DMS153 (cell line): ENCODE data around the gene ACP4.
"Not testable (repeated sequence)": the region's sequence is repeated elsewhere in the genome, so short reads cannot be mapped to it uniquely, and the experiment has no call there.

Source experiments
- DNase-seq: peaks from one replicate; lab custom pipeline; 2025; lab: John Stamatoyannopoulos, UW

Gene ACP4

DNA sequence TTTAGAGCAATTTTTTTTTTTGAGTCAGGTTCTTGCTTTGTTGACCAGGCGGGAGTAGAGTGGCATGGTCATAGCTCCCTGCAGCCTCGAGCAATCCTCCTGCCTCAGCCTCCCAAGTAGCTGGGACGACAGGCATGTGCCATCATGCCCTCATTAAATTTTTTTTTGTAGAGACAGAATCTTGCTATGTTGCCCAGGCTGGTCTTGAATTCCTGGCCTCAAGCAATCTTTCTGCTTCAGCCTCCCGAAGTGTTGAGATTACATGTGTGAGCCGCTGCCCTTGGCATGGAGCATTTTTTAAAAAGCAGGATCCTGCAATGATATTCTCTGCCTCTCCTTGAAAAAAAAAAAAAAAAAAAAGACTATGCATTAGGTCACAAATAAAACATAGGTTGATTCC is 14.1 kb upstream of the ACP4 start:
- no peak for DNase-seq

DNA sequence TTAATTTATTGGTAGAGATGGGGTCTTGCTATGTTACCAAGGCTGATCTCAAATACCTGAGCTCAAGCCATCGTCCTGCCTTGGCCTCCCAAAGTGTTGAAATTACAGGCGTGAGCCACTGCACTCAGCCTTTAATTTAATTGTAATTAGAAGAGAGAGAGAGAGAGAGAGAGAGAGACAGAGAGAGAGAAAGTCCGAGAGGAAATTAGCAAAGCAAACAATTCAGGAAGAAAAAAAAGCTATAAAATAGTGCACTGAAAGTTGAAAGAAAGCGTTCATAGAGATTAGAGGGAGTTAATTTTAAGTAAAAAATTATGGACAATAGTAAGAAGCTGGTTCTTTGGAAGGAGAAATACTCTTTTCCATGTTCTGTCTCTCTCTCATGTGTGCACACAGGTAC is 13.0 kb upstream of the ACP4 start:
- no peak for DNase-seq

DNA sequence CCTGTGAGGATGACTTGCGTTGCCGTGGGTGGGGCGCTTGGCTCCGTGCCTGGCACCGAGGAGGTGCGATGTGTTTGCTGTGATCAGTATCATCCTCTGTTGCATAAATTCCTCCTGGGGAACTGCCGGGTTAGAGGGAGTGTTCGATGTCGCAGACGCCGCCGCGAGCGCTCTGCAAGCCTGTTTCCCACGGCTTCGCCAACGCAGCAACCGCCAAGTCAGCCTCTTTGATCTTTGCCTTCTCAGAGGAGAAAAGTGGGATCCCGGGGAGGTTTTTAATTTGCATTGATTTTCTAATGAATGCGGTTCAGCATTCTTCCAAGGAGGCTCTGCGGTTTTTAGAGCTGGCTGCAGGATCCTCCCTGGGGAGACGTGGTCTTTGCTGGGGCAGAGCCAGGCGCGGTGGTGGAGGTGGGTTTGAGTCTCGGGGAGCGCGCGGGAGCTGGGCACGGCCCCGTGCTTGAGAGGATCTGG is 12.3 kb upstream of the ACP4 start:
- no peak for DNase-seq

DNA sequence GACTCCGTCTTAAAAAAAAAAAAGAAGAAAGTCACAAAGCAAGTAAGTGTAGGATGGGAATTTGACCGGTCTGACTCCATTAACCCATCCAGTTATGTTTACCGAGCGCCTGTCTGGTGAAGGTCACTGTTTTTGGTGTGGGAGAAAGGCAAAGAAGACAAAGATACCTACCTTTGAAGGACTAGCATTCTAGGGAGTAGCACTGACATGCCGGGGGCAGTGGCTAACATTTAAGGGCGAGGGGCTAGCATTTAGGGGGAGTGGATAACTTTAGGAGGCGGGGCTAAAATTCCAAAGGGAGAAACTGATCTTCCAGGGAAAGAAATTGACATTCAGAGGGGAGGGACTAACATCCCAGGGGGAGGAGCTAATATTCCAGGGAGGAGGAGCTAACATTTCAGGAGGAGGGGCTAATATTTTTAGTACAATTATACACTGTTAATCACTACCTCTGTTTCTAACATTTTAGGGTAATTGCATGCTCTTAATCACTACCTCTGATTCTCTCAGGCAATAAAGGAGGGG is 11.2 kb upstream of the ACP4 start:
- no peak for DNase-seq

- no peak for DNase-seq
Observed at GRCh38 chr19:50779504-50780457, 10.4 kb upstream of the ACP4 start.

DNA sequence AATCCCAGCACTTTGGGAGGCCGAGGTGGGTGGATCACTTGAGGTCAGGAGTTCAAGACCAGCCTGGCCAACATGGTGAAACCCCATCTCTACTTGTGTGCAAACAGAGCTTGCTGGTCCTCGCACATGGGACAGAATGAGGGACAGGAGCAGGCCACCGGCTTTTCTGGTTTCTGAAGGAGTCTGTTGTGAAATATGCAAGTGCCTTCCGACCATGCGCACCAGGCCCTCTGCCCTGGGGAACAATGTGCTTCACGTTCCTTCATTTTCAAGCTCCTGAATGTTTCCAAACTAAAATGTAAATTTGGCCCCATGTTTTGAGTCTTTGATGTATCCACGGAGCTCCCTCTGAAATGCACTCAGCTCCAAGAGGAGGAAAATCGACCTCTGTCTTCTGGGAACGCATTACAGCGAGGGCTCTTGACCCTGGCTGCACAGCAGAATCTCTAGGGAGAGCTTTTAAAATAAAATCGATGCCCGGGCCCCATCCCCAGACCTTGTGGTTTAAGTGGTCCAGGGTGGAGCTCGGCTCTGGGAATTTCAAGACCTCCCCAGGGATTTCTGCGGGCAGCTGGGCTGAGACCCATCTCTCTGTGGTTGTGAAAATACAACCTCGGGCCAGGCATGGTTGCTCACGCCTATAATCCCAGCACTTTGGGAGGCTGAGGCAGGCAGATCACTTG is 9.3 kb upstream of the ACP4 start:
- no peak for DNase-seq

DNA sequence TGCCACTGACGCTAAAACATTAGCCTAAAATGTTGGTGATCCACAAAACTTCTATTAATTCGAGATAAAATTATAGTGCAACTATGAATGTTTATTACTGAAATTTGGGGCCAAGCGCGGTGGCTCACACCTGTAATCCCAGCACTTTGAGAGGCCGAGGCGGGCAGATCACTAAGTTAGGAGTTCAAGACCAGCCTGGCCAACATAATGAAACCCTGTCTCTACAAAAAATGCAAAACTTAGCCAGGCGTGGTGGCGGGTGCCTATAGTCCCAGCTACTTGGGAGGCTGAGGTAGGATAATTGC is 6.4 kb upstream of the ACP4 start:
- DNase-seq: not testable (repeated sequence)

GRCh38 chr19:50784710-50785109 is 5.5 kb upstream of the ACP4 start:
- DNase-seq: no peak

- no peak for DNase-seq
Observed at GRCh38 chr19:50785329-50785728, 4.9 kb upstream of the ACP4 start.

DNA sequence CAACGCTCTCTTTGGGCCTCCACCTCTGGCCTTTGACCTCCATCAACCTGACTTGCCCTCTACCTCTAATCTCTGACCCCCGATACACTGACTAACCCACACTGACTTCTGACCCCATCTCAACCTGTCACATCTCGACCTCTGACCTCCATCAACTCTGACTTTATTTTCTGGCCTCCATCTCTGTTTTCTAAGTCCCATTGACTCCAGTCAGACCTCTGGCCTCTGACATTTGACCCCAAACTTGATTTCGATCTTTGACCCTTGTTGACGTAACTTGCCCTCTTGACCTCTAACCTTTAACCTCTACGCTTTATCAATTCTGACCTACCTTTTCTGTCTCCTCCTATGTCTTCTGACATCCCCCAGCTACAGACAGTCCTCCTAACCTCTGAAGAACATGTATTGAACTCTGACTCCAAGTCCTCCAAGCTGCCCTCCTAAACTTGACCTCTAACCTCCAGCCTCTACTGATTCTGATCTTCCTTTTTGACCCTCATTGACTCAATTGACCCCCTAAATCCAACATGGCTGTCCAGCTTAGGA is 780 bp downstream of the ACP4 start:
- DNase-seq: no peak

DNA sequence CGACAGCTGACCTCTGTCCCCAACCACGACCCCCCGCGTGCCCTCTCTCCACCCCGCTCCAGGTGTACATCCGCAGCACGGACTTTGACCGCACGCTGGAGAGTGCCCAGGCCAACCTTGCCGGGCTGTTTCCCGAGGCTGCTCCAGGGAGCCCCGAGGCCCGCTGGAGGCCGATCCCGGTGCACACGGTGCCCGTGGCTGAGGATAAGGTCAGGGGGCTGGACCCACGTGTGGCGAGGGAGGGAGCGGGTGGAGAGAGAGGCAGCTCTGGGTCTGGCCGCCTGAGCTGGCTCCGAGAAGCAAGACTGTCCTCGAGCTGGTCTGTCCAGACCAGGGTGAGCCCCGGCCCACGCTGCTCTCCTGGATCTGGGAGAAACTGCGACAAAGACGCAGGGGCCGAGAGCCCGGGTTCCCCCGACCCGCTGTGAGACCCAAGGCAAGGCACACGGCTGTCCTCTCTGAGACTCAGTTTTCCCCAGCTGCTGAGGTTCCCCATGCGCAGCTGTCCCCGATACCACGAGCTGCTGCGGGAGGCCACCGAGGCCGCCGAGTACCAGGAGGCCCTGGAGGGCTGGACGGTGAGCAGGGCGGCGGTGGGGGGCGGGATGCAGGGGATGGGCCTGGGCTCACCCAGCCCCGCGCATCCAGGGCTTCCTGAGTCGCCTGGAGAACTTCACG is 1.5 kb downstream of the ACP4 start:
- DNase-seq: no peak

DNA sequence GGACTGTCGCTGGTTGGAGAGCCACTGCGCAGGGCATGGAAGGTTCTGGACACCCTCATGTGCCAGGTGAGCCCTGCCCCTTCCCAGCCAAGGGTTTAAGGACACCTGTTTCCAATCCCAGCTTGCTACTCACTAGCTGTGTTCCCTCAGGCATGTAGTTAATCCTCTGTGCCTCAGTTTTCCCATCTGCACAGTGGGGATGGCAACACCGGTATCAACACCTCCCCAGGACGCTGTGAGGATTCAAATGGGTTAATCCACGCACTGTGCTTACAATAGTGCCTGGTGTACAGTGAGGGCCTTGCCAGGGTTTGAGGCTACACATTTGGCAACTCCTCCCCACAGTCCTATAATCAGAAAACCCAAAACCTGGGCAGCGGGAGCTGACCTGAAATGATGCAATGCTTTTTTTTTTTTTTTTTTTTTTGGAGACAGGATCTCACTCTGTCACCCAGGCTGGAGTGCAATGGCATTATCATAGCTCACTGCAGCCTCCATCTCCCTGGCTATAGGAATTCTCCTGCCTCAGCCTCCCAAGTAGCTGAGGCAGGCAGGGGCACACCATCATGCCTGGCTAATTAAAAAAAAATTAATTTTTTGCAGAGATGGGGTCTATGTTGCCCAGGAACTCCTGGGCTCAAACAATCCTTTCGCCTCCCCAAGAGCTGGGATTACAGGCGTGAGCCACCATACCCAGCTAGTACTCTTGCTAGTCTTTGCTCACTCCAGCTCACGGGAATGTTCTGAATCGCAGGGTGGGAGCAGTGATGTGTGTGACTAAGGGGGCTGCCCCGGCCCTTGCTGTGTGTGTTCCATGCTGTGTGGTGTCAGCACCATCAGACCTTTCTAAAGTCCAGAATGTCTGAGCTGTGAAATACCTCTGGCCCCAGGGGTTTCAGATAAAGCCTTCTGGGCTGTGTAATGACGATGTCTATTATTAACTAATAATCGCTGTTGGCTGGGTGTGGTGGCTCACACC is 2.3 kb downstream of the ACP4 start:
- DNase-seq: no peak

- DNase-seq: no peak
Observed at GRCh38 chr19:50793558-50794065, 3.4 kb downstream of the ACP4 start.

DNA sequence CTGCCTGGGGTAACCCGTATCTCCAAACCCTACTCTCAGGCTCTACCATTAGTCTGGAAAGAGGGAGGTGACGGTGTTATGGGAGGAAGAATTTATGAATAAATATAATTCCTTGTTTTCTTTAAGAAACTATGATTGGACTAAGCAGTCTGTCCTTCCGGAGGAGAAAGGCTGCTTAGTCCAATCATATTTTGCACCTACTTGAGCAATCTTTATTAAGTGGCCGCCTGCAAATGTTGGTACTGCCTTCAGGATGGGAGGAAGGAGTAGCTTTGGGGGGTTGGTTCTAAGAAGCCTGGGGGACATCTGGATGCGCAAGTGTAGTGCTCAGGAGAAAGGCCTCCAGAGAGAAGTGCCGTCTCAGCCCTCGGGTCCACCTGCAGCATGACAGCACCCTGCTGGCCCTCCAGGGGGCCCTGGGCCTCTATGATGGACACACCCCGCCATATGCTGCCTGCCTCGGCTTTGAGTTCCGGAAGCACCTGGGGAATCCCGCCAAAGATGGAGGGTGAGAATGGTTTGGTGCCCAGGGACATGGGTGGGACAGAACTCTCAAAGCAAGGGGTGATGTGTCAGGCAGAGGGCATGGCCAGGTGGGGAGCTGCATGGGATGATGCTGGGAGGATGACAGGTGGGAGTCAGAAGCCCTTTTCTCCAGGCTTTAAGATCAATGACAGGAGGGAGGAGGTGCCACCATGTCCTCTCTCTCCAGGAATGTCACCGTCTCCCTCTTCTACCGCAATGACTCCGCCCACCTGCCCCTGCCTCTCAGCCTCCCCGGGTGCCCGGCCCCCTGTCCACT is 4.1 kb downstream of the ACP4 start:
- no peak for DNase-seq

DNA sequence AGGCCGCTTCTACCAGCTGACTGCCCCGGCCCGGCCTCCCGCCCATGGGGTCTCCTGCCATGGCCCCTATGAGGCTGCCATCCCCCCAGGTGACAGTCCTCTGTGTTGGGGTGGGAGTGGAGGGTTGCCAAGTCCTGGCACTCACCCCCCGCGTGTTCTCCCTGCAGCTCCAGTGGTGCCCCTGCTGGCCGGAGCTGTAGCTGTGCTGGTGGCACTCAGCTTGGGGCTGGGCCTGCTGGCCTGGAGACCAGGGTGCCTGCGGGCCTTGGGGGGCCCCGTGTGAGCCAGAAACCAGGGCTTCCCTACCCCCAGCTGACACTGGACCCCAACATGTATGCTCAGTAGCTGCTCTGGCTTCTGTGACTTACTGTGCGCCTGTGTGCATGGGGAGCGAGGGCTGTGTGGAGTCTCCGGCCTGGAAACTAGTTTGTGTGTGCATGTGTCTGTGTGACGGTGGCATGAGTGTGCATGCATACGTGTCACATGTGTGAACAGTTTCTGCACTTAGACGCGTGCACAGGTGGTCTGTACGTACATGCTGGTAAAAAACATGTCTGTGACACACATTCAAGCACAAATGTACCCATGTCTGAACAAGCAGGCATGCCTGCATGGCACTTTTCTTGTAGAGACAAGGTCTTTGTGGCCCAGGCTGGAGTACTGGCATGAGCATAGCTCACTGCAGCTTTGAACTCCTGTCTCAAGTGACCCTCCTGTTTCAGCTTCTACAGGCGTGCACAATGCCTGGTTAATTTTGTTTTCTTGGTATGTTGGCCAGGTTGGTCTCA is 4.9 kb downstream of the ACP4 start:
- DNase-seq: no peak

DNA sequence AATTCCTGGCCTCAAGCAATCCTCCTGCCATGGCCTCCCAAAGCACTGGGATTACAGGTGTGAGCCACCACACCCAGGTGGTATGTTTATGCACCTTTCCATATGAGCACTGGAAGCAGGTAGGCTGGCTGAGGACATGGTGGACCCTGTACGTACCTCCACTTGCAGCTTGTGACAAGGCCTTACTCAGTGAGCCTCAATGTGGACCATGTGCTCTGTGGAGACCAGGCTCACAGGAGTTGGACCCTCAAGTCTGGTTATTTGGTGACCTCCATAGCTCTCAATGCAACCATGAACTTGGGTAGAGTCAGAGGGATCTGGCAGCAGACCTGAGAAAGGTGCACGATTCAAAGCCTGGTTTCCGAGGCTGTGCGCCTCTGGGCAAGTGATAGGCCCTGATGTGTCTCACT is 5.5 kb downstream of the ACP4 start:
- no peak for DNase-seq

DNA sequence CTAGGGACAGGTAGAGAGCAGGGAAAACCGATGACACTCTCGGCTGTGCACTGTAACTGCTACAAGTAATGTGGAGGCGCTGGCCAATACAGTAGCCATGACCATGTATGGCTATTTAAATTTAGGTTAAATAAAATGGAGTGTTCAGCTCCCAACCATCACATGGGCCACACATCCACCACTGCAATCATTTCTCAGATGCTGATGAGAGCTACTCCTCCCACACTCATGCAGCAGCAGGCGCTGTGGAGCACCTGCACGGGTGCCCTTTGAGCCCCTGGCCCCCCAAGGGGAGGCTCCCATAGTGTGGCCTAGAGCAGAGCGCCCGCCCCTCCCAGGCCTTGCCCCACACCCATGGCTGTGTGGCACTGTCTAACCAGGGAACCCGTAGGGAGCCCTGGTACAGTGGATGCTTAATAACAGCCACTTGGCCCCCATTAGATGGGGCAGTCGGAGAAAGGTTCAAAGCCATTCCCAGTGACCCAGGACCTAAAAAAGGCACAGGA is 6.0 kb downstream of the ACP4 start:
- no peak for DNase-seq

- DNase-seq: no peak
Observed at GRCh38 chr19:50796634-50797428, 6.6 kb downstream of the ACP4 start.
